Measurements from ENCODE around the gene STON2.
"Not testable (repeated sequence)": the region's sequence is repeated elsewhere in the genome, so short reads cannot be mapped to it uniquely, and the experiment has no call there.

Gene STON2

GRCh38 chr14:81384900-81385299 lies 15.2 kb downstream of the STON2 start:
- in situ Hi-C loops (cut with MboI; ENCODE audit: low sequenced_read_pairs): no loop called here

GRCh38 chr14:81382517-81383225 lies 17.5 kb downstream of the STON2 start:
- in situ Hi-C loops (cut with MboI; ENCODE audit: low sequenced_read_pairs): no loop called here

- in situ Hi-C loops (cut with MboI; ENCODE audit: low sequenced_read_pairs): not testable (repeated sequence)
Measured at GRCh38 chr14:81380009-81380408, 20.1 kb downstream of the STON2 start.

- in situ Hi-C loops (cut with MboI; ENCODE audit: low sequenced_read_pairs): no loop called here
Measured at GRCh38 chr14:81371802-81372201, 28.3 kb downstream of the STON2 start.

- in situ Hi-C loops (cut with MboI; ENCODE audit: low sequenced_read_pairs): no loop called here
Measured at GRCh38 chr14:81367563-81367962, 32.6 kb downstream of the STON2 start.

- in situ Hi-C loops (cut with MboI; ENCODE audit: low sequenced_read_pairs): no loop called here
Measured at GRCh38 chr14:81366884-81367283, 33.2 kb downstream of the STON2 start.

- in situ Hi-C loops (cut with MboI; ENCODE audit: low sequenced_read_pairs): no loop called here
Measured at GRCh38 chr14:81366214-81366613, 33.9 kb downstream of the STON2 start.

GRCh38 chr14:81363746-81364378 lies 36.3 kb downstream of the STON2 start:
- in situ Hi-C loops (cut with MboI; ENCODE audit: low sequenced_read_pairs): no loop called here

GRCh38 chr14:81353691-81354323 lies 46.3 kb downstream of the STON2 start:
- in situ Hi-C loops (cut with MboI; ENCODE audit: low sequenced_read_pairs): no loop called here

GRCh38 chr14:81352413-81352812 lies 47.7 kb downstream of the STON2 start:
- in situ Hi-C loops (cut with MboI; ENCODE audit: low sequenced_read_pairs): no loop called here

GRCh38 chr14:81351205-81351604 lies 48.9 kb downstream of the STON2 start:
- in situ Hi-C loops (cut with MboI; ENCODE audit: low sequenced_read_pairs): no loop called here

- in situ Hi-C loops (cut with MboI; ENCODE audit: low sequenced_read_pairs): no loop called here
Measured at GRCh38 chr14:81350344-81351130, 49.6 kb downstream of the STON2 start.

- in situ Hi-C loops (cut with MboI; ENCODE audit: low sequenced_read_pairs): no loop called here
Measured at GRCh38 chr14:81348061-81348460, 52.1 kb downstream of the STON2 start.

- in situ Hi-C loops (cut with MboI; ENCODE audit: low sequenced_read_pairs): no loop called here
Measured at GRCh38 chr14:81345781-81346180, 54.3 kb downstream of the STON2 start.

GRCh38 chr14:81344481-81345160 lies 55.5 kb downstream of the STON2 start:
- in situ Hi-C loops (cut with MboI; ENCODE audit: low sequenced_read_pairs): no loop called here

- in situ Hi-C loops (cut with MboI; ENCODE audit: low sequenced_read_pairs): no loop called here
Measured at GRCh38 chr14:81343701-81344100, 56.4 kb downstream of the STON2 start.

- in situ Hi-C loops (cut with MboI; ENCODE audit: low sequenced_read_pairs): no loop called here
Measured at GRCh38 chr14:81342850-81343580, 57.1 kb downstream of the STON2 start.

- in situ Hi-C loops (cut with MboI; ENCODE audit: low sequenced_read_pairs): no loop called here
Measured at GRCh38 chr14:81341781-81342180, 58.3 kb downstream of the STON2 start.

GRCh38 chr14:81341370-81341769 lies 58.8 kb downstream of the STON2 start:
- in situ Hi-C loops (cut with MboI; ENCODE audit: low sequenced_read_pairs): no loop called here

GRCh38 chr14:81340201-81340600 lies 59.9 kb downstream of the STON2 start:
- in situ Hi-C loops (cut with MboI; ENCODE audit: low sequenced_read_pairs): no loop called here

Data from hTERT RPE-1 (cell line).